Measurements from ENCODE around the gene TUT1.

DNA sequence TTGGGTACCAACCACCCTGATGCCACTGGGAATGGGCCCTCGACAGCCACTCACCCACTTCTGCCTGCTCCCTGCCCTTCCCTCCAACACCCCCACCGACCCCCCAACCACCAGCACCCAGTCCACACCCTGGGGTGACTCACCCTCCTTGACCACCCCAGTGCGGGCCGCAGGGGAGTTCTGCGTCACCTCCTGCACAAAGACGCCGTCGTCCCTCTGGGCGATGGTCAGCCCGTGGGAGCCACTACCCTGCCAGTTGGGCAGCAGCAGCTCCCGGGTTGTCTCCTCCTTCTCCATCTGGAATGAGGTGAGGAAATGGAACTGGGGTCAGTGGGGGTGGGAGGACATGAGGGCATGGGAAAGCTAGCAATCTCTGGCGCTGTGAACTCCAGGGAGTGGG lies 55.5 kb downstream of the TUT1 start:
- TF ChIP-seq, protein P1, sequence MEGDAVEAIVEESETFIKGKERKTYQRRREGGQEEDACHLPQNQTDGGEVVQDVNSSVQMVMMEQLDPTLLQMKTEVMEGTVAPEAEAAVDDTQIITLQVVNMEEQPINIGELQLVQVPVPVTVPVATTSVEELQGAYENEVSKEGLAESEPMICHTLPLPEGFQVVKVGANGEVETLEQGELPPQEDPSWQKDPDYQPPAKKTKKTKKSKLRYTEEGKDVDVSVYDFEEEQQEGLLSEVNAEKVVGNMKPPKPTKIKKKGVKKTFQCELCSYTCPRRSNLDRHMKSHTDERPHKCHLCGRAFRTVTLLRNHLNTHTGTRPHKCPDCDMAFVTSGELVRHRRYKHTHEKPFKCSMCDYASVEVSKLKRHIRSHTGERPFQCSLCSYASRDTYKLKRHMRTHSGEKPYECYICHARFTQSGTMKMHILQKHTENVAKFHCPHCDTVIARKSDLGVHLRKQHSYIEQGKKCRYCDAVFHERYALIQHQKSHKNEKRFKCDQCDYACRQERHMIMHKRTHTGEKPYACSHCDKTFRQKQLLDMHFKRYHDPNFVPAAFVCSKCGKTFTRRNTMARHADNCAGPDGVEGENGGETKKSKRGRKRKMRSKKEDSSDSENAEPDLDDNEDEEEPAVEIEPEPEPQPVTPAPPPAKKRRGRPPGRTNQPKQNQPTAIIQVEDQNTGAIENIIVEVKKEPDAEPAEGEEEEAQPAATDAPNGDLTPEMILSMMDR (conservative IDR thresholded peaks at IDR 0.05; ENCODE audit: low read length): no peak
- TF ChIP-seq EZH2phosphoT487 (IDR thresholded peaks at IDR 0.05; ENCODE audit: borderline replicate concordance, low read depth, low read length): no peak

Data from OCI-LY7 (cell line).